SK-N-SH (cell line): ENCODE data around the gene RAD23B.

ENCODE experiments used
- CTCF ChIP-seq: fragments of 200-600 bp; sonication (generic); IDR thresholded peaks from 2 replicates; pipeline ENCODE4 v1.6.1; 2017; ENCODE audit warnings: antibody characterized with exemption, mild to moderate bottlenecking, moderate library complexity
- FOSL2 ChIP-seq: IDR thresholded peaks from 2 replicates; pipeline ENCODE4 v1.4.0; 2012; ENCODE audit warnings: low read depth, mild to moderate bottlenecking, moderate library complexity, borderline replicate concordance
- FOXJ3 ChIP-seq: sonication (generic); formaldehyde crosslinking; IDR thresholded peaks from 2 replicates; pipeline ENCODE4 v1.5.1; 2020; ENCODE audit warnings: mild to moderate bottlenecking, missing genetic modification reagents
- GABPA ChIP-seq: IDR thresholded peaks from 2 replicates; pipeline ENCODE4 v1.4.0; 2012; ENCODE audit warnings: low read depth, mild to moderate bottlenecking
- JUND ChIP-seq: IDR thresholded peaks from 2 replicates; pipeline ENCODE4 v1.4.0; 2012
- MAX ChIP-seq: IDR thresholded peaks from 2 replicates; pipeline ENCODE4 v1.4.0; 2012; ENCODE audit warnings: low read depth
- NFIC ChIP-seq: IDR thresholded peaks from 2 replicates; pipeline ENCODE4 v1.4.0; 2012; ENCODE audit warnings: borderline replicate concordance
- POLR2AphosphoS5 ChIP-seq: IDR thresholded peaks from 2 replicates; pipeline ENCODE4 v1.6.1; 2012; ENCODE audit warnings: low read depth, low read length
- RAD21 ChIP-seq: IDR thresholded peaks from 2 replicates; pipeline ENCODE4 v1.6.1; 2012; ENCODE audit warnings: mild to moderate bottlenecking, low read length
- TAF1 ChIP-seq: IDR thresholded peaks from 2 replicates; pipeline ENCODE4 v1.6.1; 2012; ENCODE audit warnings: low read depth, mild to moderate bottlenecking, low read length, moderate library complexity, borderline replicate concordance
- USF1 ChIP-seq: IDR thresholded peaks from 2 replicates; pipeline ENCODE4 v1.4.0; 2012; ENCODE audit warnings: low read depth, borderline replicate concordance

GRCh38 chr9:107237873-107238272, 45.2 kb upstream of the RAD23B start:
- no peak for TF ChIP-seq CTCF
- TF ChIP-seq USF1 = no peak
- TF ChIP-seq FOSL2 = no peak
- no peak for TF ChIP-seq JUND
- TF ChIP-seq GABPA = no peak
- no peak for TF ChIP-seq POLR2AphosphoS5
- no peak for TF ChIP-seq NFIC
- TF ChIP-seq RAD21 = no peak
- TF ChIP-seq MAX = no peak
- no peak for TF ChIP-seq FOXJ3 (CRISPR knock-in tag)
- no peak for TF ChIP-seq TAF1
